ENCODE results near the gene COG2.

DNA sequence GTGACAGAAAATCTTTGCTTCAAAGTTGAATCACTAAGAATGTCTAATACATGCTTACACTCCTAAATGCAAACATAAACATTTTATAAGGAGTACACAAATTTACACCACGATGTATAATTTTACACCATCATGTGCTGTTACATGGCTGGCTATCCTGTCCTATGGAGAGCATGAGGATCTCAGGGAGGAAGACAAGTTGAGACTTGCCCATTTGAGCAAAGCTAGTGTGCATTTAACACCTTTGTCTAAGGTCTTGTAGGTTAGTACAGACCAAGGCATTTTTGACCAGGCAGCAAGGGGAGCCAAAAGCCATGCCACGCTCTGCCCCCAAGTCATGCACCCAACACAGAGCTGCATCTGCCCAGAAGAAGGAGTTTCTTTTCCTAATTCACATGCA lies 14.5 kb upstream of the COG2 start:
- TF ChIP-seq, protein P1, sequence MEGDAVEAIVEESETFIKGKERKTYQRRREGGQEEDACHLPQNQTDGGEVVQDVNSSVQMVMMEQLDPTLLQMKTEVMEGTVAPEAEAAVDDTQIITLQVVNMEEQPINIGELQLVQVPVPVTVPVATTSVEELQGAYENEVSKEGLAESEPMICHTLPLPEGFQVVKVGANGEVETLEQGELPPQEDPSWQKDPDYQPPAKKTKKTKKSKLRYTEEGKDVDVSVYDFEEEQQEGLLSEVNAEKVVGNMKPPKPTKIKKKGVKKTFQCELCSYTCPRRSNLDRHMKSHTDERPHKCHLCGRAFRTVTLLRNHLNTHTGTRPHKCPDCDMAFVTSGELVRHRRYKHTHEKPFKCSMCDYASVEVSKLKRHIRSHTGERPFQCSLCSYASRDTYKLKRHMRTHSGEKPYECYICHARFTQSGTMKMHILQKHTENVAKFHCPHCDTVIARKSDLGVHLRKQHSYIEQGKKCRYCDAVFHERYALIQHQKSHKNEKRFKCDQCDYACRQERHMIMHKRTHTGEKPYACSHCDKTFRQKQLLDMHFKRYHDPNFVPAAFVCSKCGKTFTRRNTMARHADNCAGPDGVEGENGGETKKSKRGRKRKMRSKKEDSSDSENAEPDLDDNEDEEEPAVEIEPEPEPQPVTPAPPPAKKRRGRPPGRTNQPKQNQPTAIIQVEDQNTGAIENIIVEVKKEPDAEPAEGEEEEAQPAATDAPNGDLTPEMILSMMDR (conservative IDR thresholded peaks at IDR 0.05): no peak
- no peak for TF ChIP-seq EZH2 (IDR thresholded peaks at IDR 0.05; ENCODE audit: low read depth)

Data from PC-9 (cell line).